ENCODE data around the gene TNFSF13.
"Not testable (repeated sequence)": the region's sequence is repeated elsewhere in the genome, so short reads cannot be mapped to it uniquely, and the experiment has no call there.

The TNFSF13 gene

GRCh38 chr17:7588553-7589203, 30.1 kb downstream of the TNFSF13 start:
- DNase-seq (ENCODE audit: low read depth, low spot score) = no peak
- H3K27ac ChIP-seq = peak overlapping the region; percentile 99

- no peak for DNase-seq (ENCODE audit: low read depth, low spot score)
- H3K27ac ChIP-seq = peak overlapping the region; percentile 99
Measured at GRCh38 chr17:7589204-7589868, 30.8 kb downstream of the TNFSF13 start.

DNA sequence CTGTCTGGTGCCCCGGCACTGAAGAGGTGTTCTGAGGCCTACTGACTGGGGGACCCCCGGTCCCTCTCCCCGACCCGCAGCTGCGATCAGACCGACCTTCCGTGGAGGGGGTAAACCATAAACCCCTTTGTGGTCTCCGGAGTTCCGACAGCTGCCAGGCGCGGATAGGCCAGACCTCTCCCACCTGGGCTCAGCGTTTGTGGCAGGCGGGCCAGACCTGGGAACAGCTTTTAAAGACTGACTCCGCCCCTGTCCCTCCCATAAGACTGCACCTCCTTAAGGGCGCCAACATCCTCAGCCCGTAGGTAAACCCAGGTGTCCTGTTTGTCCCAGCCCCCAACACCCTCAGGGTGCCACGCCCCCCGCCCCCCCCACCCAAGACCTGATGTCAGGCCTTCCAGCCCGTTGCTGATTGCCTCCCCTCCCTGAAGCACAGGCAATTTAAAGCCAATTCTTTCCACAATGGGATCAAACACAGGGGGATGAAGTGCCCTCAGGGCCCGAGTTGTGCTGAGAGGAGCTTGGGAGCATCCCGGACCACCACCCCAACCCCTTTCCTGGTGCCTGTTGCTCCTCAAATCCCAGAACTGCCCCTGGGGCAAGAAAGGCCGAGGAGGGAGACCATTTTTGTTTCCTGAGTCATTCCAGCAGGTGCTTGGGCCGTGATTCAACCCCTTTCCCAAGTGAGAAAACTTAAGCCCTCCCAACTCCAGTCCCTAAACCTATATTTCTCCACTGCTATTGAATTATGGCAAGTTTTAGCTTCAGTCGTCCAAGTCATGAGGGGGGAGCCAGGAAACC, 31.5 kb downstream of the TNFSF13 start, which contains the start of gene SOX15:
Gene SOX15, minus strand, starts transcription at position 204 of the 801 bp plus-strand sequence. CDS start 418 bp downstream, outside the sequence.
- DNase-seq (ENCODE audit: low read depth, low spot score) = no peak
- peak within 1 kb of the TSS; percentile 99 for H3K27ac ChIP-seq

- H3K27ac ChIP-seq = peak overlapping the region; percentile 99
- DNase-seq (ENCODE audit: low read depth, low spot score) = no peak
Measured at GRCh38 chr17:7590743-7591142, 32.2 kb downstream of the TNFSF13 start.

GRCh38 chr17:7591596-7591995, 33.0 kb downstream of the TNFSF13 start:
- DNase-seq (ENCODE audit: low read depth, low spot score) = no peak
- peak overlapping the region; percentile 99 for H3K27ac ChIP-seq

DNA sequence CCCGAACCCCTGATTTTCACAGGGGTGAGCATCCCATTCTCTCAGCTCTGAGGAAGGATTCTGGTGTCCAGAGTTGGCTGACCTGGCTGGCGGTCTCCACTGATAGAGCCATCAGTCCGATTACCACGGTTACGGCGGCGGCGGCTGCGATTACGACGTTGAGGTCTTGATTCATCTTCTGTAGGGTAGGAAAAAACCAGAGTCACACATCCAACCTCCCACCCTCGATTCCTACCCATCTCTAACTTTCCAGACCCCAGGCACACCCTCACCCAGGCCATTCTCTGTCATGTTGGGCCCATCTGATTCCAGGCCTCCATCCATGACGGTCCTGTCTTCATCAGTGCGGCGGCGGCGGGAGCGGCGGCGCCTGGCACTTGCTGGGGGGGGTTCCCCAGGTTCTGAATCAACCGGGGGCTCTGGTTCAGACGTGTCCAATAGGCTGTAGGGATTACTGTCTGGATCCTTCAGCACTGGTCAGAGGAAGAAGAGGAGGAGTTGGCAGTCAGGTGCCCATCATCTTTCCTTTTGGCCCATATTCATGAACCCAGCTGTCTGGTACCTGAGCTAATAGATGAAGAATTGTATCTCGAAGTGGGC, 34.0 kb downstream of the TNFSF13 start:
- H3K27ac ChIP-seq = no peak overlapping the region
- DNase-seq (ENCODE audit: low read depth, low spot score) = no peak

- H3K27ac ChIP-seq = no peak overlapping the region
- DNase-seq (ENCODE audit: low read depth, low spot score) = no peak
Measured at GRCh38 chr17:7593296-7593695, 34.7 kb downstream of the TNFSF13 start.

- DNase-seq (ENCODE audit: low read depth, low spot score); H3K27ac ChIP-seq: not testable (repeated sequence)
Measured at GRCh38 chr17:7597561-7597960, 39.0 kb downstream of the TNFSF13 start.

GRCh38 chr17:7606280-7606679, 47.7 kb downstream of the TNFSF13 start:
- DNase-seq (ENCODE audit: low read depth, low spot score) = no peak
- no peak overlapping the region for H3K27ac ChIP-seq

- no peak for DNase-seq (ENCODE audit: low read depth, low spot score)
- no peak overlapping the region for H3K27ac ChIP-seq
Measured at GRCh38 chr17:7610641-7611040, 52.1 kb downstream of the TNFSF13 start.
